ENCODE results near the gene ANXA2R. TPM values are rescaled to one million over a fixed set of nuclear protein-coding genes. Genes with fewer than 3 reads are reported as not detected.

ANXA2R gene
- total RNA-seq, 2 donors from 2014 or later: 9.9 to 10.0 TPM

DNA sequence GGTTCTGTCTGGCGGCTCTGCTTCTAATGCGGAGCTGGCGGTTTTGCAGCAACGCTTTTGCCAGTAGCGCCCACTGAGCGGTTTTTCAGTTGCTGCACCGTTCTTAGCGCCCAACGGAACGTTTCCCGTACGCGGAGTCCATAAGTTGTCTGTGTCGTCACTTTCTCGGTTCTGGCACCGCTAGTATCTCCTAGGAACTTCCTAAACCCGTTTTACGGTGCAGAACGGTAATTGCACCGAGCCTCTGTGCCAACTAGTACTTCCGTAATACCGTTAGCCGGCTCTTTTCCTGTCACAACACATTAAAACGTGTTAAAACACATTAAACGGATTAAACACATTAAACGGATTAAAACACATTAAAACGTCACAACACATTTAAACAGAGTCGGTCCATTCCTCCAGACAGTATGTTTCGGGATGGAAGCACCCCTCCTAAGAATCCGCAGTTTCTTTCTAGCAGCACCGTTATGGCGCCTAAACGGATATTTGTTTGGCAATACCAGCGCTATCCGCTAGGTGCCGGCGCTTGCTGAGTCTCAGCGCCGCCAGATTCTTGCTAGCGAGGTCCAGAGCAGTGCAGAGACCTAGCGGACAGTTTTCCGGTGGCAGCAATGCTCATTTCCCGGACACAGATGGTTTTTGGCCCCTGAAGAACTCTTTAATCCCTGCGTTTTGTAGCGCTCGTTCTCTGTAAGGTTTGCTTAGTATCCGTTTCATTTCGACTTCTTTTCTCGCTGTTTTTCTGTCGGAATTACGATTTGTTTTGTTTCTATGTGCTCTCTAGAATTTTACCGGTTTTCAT, 45.4 kb downstream of the ANXA2R start:
- H3K9me3 Mint-ChIP-seq: no peaks in the 10 kb centered on the region
- H3K36me3 Mint-ChIP-seq (ENCODE audit: insufficient read depth in 2 of 2): peaks cover 9 to 13% of the 10 kb centered on the region in 2 donors
- peaks cover 24% of the 10 kb centered on the region for H3K4me1 Mint-ChIP-seq (ENCODE audit: low read depth)
- peak overlapping the region; percentile 100 for H3K27ac Mint-ChIP-seq
- DNase-seq: peak; percentile 90
- H3K27me3 Mint-ChIP-seq (ENCODE audit: low read depth): peaks cover 2% of the 10 kb centered on the region
- peak overlapping the region; percentile 91 to 98 for H3K4me3 Mint-ChIP-seq
- peak; percentile 53 to 59 for ATAC-seq (replicated peaks in 1 of 2)

DNA sequence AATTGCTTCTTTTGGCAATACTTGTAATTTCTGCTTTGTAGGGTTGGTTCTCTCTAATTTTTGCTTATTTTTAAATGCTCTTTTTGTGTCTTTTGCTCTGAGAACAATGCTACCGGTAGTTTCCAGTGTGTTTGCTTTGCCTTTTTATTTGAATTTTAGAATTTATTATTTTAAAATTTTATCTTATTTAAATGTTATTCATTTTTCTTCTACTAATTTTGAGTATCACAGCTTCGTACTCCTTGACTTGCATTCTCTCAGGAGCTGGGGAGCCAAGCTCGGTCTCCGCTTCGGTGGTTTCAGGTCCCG, 45.9 kb downstream of the ANXA2R start:
- Mint-ChIP-seq H3K27ac (peak overlapping the region; percentile 100), H3K36me3 (ENCODE audit: insufficient read depth in 2 of 2) (peaks cover 13% of the 10 kb centered on the region in 2 donors), H3K9me3 (peaks cover 0 to 1% of the 10 kb centered on the region in 2 donors), H3K4me3 (peak overlapping the region; percentile 91 to 98), H3K4me1 (ENCODE audit: low read depth) (peaks cover 29% of the 10 kb centered on the region), H3K27me3 (ENCODE audit: low read depth) (no peaks in the 10 kb centered on the region)
- DNase-seq (no peak), ATAC-seq (replicated peaks in 1 of 2) (no peak)

- Mint-ChIP-seq H3K27ac (peak overlapping the region; percentile 100), H3K4me3 (peak overlapping the region; percentile 91 to 98), H3K9me3 (peaks cover 0 to 2% of the 10 kb centered on the region in 2 donors), H3K4me1 (ENCODE audit: low read depth) (peaks cover 33% of the 10 kb centered on the region), H3K27me3 (ENCODE audit: low read depth) (no peaks in the 10 kb centered on the region), H3K36me3 (ENCODE audit: insufficient read depth in 2 of 2) (peaks cover 14 to 15% of the 10 kb centered on the region in 2 donors)
- ATAC-seq (replicated peaks in 1 of 2) (peak; percentile 28 to 37), DNase-seq (peak; percentile 55 to 58)
These were observed 46.4 kb downstream of the ANXA2R start for GRCh38 chr5:42993516-42994245.

- H3K9me3 Mint-ChIP-seq: peaks cover 0 to 2% of the 10 kb centered on the region in 2 donors
- no peaks in the 10 kb centered on the region for H3K27me3 Mint-ChIP-seq (ENCODE audit: low read depth)
- ATAC-seq (replicated peaks in 1 of 2) (peak; percentile 56 to 59), DNase-seq (peak; percentile 82 to 85)
- H3K4me1 Mint-ChIP-seq (ENCODE audit: low read depth): peaks cover 47% of the 10 kb centered on the region
- peaks cover 17 to 22% of the 10 kb centered on the region in 2 donors for H3K36me3 Mint-ChIP-seq (ENCODE audit: insufficient read depth in 2 of 2)
- peak overlapping the region; percentile 91 to 98 for H3K4me3 Mint-ChIP-seq
- H3K27ac Mint-ChIP-seq: peak overlapping the region; percentile 100
These were observed 47.8 kb downstream of the ANXA2R start for GRCh38 chr5:42992088-42992879.

- peak overlapping the region; percentile 83 for H3K27ac Mint-ChIP-seq
These were observed 48.6 kb downstream of the ANXA2R start for GRCh38 chr5:42991404-42992087.

DNA sequence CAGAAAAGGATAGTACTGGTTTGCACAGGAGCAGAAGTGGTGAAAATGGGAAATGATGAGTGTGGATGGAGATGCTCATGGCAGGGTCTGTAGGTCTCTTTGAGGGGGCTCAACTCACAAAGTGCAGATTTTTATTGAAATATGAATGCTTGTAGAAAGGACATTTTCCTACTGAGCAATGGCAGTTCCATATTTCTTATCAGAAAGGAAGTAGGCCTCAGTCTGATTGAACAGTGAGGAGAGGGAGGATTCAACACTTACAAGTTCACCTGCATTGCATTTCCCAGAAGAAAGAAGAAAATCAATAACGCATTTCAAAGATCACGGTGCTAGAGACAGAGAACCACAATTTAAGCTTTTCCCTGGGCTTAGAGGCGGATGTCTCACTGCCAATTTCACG, 49.2 kb downstream of the ANXA2R start:
- H3K4me1 Mint-ChIP-seq (ENCODE audit: low read depth): peaks cover 52% of the 10 kb centered on the region
- H3K4me3 Mint-ChIP-seq: peak overlapping the region; percentile 91 to 98
- no peak for DNase-seq
- no peaks in the 10 kb centered on the region for H3K27me3 Mint-ChIP-seq (ENCODE audit: low read depth)
- peaks cover 17 to 22% of the 10 kb centered on the region in 2 donors for H3K36me3 Mint-ChIP-seq (ENCODE audit: insufficient read depth in 2 of 2)
- peak overlapping the region; percentile 83 for H3K27ac Mint-ChIP-seq
- no peak for ATAC-seq (replicated peaks in 1 of 2)
- H3K9me3 Mint-ChIP-seq: peaks cover 0 to 2% of the 10 kb centered on the region in 2 donors

More at GRCh38 chr5:42991404-42992087, 48.6 kb downstream of the ANXA2R start:
- no peaks in the 10 kb centered on the region for H3K27me3 Mint-ChIP-seq (ENCODE audit: low read depth)
- peaks cover 51% of the 10 kb centered on the region for H3K4me1 Mint-ChIP-seq (ENCODE audit: low read depth)
- ATAC-seq (replicated peaks in 1 of 2) (peak; percentile 21 to 42), DNase-seq (peak in 1 of 2 donors; percentile 32)
- peaks cover 0 to 2% of the 10 kb centered on the region in 2 donors for H3K9me3 Mint-ChIP-seq
- peaks cover 17 to 22% of the 10 kb centered on the region in 2 donors for H3K36me3 Mint-ChIP-seq (ENCODE audit: insufficient read depth in 2 of 2)
- peak overlapping the region; percentile 91 to 98 for H3K4me3 Mint-ChIP-seq

Other genes starting within 250 kb of the ANXA2R start
- gene SELENOP, start 228.4 kb downstream of the ANXA2R start, total RNA-seq: under 1 TPM; 0.16 to 0.34 TPM
- gene ZNF131, start 80.6 kb upstream of the ANXA2R start, total RNA-seq: 10 to 100 TPM; 42.9 to 52.2 TPM
- gene NIM1K, start 151.9 kb upstream of the ANXA2R start, total RNA-seq: 1 to 10 TPM; 3.4 to 4.3 TPM